ENCODE data around the gene LRMDA. TPM values are rescaled to one million over a fixed set of nuclear protein-coding genes. Genes with fewer than 3 reads are reported as not detected.

The LRMDA gene
- total RNA-seq, 1 donor from 2014 or later = 5.2 TPM

- Histone ChIP-seq H3K27me3 (no peaks in the 10 kb centered on the region), H3K36me3 (no peaks in the 10 kb centered on the region), H3K9me3 (ENCODE audit: low read depth) (no peaks in the 10 kb centered on the region), H3F3A (ENCODE audit: low read depth) (no peaks in the 10 kb centered on the region), H3K4me3 (no peak overlapping the region), H3K4me1 (peaks cover 20% of the 10 kb centered on the region), H3K27ac (no peak overlapping the region), H2AFZ (replicated peaks) (no peak overlapping the region), H3K4me2 (no peak overlapping the region), H3K9ac (no peak overlapping the region), H4K20me1 (ENCODE audit: low read depth) (no peaks in the 10 kb centered on the region), H3K79me2 (ENCODE audit: low read depth) (no peaks in the 10 kb centered on the region)
- no peak for DNase-seq (ENCODE audit: low spot score)
- peaks cover 5% of the 10 kb centered on the region for H3K9me3 Mint-ChIP-seq
- no peaks in the 10 kb centered on the region for H3K36me3 Mint-ChIP-seq
- no peak for TF ChIP-seq EZH2phosphoT487 (IDR thresholded peaks at IDR 0.05)
- H3K27ac Mint-ChIP-seq = no peak overlapping the region
- no peak overlapping the region for H3K4me3 Mint-ChIP-seq
- peaks cover 14% of the 10 kb centered on the region for H3K27me3 Mint-ChIP-seq (ENCODE audit: insufficient read depth, low read depth)
- peaks cover 2% of the 10 kb centered on the region for H3K4me1 Mint-ChIP-seq
These were observed 94.2 kb downstream of the LRMDA start for GRCh38 chr10:75525646-75526045.

- Histone ChIP-seq H3K4me2 (no peak overlapping the region), H3K9ac (no peak overlapping the region), H3K27ac (no peak overlapping the region), H3F3A (ENCODE audit: low read depth) (no peaks in the 10 kb centered on the region), H3K9me3 (ENCODE audit: low read depth) (no peaks in the 10 kb centered on the region), H4K20me1 (ENCODE audit: low read depth) (no peaks in the 10 kb centered on the region), H3K79me2 (ENCODE audit: low read depth) (no peaks in the 10 kb centered on the region), H2AFZ (replicated peaks) (no peak overlapping the region), H3K4me1 (peaks cover 15% of the 10 kb centered on the region), H3K4me3 (no peak overlapping the region), H3K27me3 (no peaks in the 10 kb centered on the region), H3K36me3 (no peaks in the 10 kb centered on the region)
- H3K9me3 Mint-ChIP-seq = no peaks in the 10 kb centered on the region
- H3K27me3 Mint-ChIP-seq (ENCODE audit: insufficient read depth, low read depth) = peaks cover 12% of the 10 kb centered on the region
- H3K36me3 Mint-ChIP-seq = no peaks in the 10 kb centered on the region
- no peak overlapping the region for H3K4me3 Mint-ChIP-seq
- H3K27ac Mint-ChIP-seq = no peak overlapping the region
- no peak for TF ChIP-seq EZH2phosphoT487 (IDR thresholded peaks at IDR 0.05)
- TF ChIP-seq CTCF (IDR thresholded peaks at IDR 0.05) = no peak
- no peak for TF ChIP-seq EZH2 (IDR thresholded peaks at IDR 0.05)
- DNase-seq (ENCODE audit: low spot score) = no peak
- peaks cover 10% of the 10 kb centered on the region for H3K4me1 Mint-ChIP-seq
These were observed 96.1 kb downstream of the LRMDA start for GRCh38 chr10:75527542-75527941.

GRCh38 chr10:75528392-75528791, 97.0 kb downstream of the LRMDA start:
- H3K4me3 Mint-ChIP-seq = no peak overlapping the region

More at GRCh38 chr10:75528392-75528791, 97.0 kb downstream of the LRMDA start:
- H3K27me3 ChIP-seq = no peaks in the 10 kb centered on the region
- no peaks in the 10 kb centered on the region for H3F3A ChIP-seq (ENCODE audit: low read depth)
- H3K79me2 ChIP-seq (ENCODE audit: low read depth) = no peaks in the 10 kb centered on the region
- peaks cover 16% of the 10 kb centered on the region for H3K4me1 Mint-ChIP-seq
- peaks cover 12% of the 10 kb centered on the region for H3K27me3 Mint-ChIP-seq (ENCODE audit: insufficient read depth, low read depth)
- no peak overlapping the region for H3K4me2 ChIP-seq
- no peaks in the 10 kb centered on the region for H3K9me3 ChIP-seq (ENCODE audit: low read depth)
- H3K27ac Mint-ChIP-seq = no peak overlapping the region
- peaks cover 20% of the 10 kb centered on the region for H3K4me1 ChIP-seq
- DNase-seq (ENCODE audit: low spot score) = no peak
- no peak for TF ChIP-seq CTCF (IDR thresholded peaks at IDR 0.05)
- no peak for TF ChIP-seq EZH2 (IDR thresholded peaks at IDR 0.05)
- TF ChIP-seq EZH2phosphoT487 (IDR thresholded peaks at IDR 0.05) = no peak
- no peaks in the 10 kb centered on the region for H4K20me1 ChIP-seq (ENCODE audit: low read depth)
- no peak overlapping the region for H2AFZ ChIP-seq (replicated peaks)
- no peaks in the 10 kb centered on the region for H3K36me3 ChIP-seq
- no peaks in the 10 kb centered on the region for H3K36me3 Mint-ChIP-seq
- no peak overlapping the region for H3K4me3 ChIP-seq
- no peak overlapping the region for H3K9ac ChIP-seq
- H3K9me3 Mint-ChIP-seq = no peaks in the 10 kb centered on the region
- H3K27ac ChIP-seq = no peak overlapping the region

Measured in neural progenitor cell (in vitro differentiated cells).